Measurements from ENCODE around the gene CD36.
A peak's percentile ranks its signal among the peaks of the same experiment; 100 is the strongest.

Gene CD36

GRCh38 chr7:80613519-80613918 lies 24.9 kb upstream of the CD36 start:
- WGBS: 100% methylated on average over 1 of the region's 1 CpG
- Histone ChIP-seq H3K14ac (ENCODE audit: low read length in 2 of 2) (no peak overlapping the region), H3K4me1 (ENCODE audit: control insufficient read depth, insufficient read depth, low read depth, low read length) (peaks cover 2% of the 10 kb centered on the region), H4K8ac (ENCODE audit: low read length) (no peak overlapping the region), H3K4ac (ENCODE audit: low read depth in 1 of 2, low read length in 2 of 2) (no peak overlapping the region), H2BK5ac (ENCODE audit: low read depth, low read length, poor library complexity, severe bottlenecking) (no peak overlapping the region), H2BK12ac (ENCODE audit: low read length in 2 of 2) (no peak overlapping the region), H2BK120ac (ENCODE audit: low read depth, low read length) (no peak overlapping the region), H2AFZ (ENCODE audit: low read depth, low read length) (no peak overlapping the region), H3K18ac (ENCODE audit: low read depth in 1 of 2, low read length in 2 of 2) (no peak overlapping the region), H3K9me3 (ENCODE audit: control insufficient read depth, low read length) (peaks cover 2% of the 10 kb centered on the region), H3K27ac (ENCODE audit: low read length, poor library complexity, severe bottlenecking) (no peak overlapping the region), H3K27me3 (ENCODE audit: control insufficient read depth in 1 of 2, insufficient read depth in 1 of 2, low read length in 2 of 2) (no peaks in the 10 kb centered on the region), H3K79me1 (replicated peaks; ENCODE audit: low read length, poor library complexity, severe bottlenecking) (no peaks in the 10 kb centered on the region), H2AK5ac (ENCODE audit: low read length, severe bottlenecking) (no peak overlapping the region), H3K23ac (ENCODE audit: low read length in 2 of 2) (no peak overlapping the region), H4K91ac (ENCODE audit: low read length) (no peak overlapping the region), H2BK15ac (ENCODE audit: low read depth, poor library complexity, severe bottlenecking) (no peak overlapping the region), H3K4me2 (ENCODE audit: low read length, poor library complexity, severe bottlenecking) (no peak overlapping the region), H3K4me3 (ENCODE audit: insufficient read depth in 1 of 2, low read depth in 1 of 2, low read length in 2 of 2) (no peak overlapping the region), H3K9ac (ENCODE audit: low read length) (peak overlapping the region; percentile 13), H3K36me3 (ENCODE audit: control insufficient read depth in 1 of 2, insufficient read depth in 2 of 2, low read depth in 1 of 2, low read length in 2 of 2) (no peaks in the 10 kb centered on the region)
- no peak for DNase-seq

DNA sequence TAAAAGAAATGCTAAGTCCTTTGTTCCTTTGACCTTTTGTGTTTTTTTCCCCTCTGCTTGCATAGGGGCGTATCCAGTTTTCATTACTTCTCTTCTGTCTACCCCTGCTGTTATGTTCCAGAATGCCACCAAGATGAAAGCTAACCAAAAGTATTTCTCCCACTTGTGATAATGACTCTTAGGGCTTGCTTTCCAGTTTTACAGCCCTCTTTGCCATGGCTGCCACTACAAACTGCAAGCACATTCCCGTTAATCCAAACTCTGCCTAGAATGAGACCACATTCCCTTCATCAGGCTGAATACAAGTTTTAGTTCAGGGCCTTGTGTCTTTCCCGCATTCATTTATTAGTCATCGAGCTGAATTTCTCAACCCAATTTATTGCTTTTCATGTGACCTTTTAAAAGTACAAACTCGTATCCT lies 23.6 kb upstream of the CD36 start:
- Histone ChIP-seq H3K4me3 (ENCODE audit: insufficient read depth in 1 of 2, low read depth in 1 of 2, low read length in 2 of 2) (no peak overlapping the region), H2BK12ac (ENCODE audit: low read length in 2 of 2) (peak overlapping the region in 1 of 2 experiments; percentile 52), H4K91ac (ENCODE audit: low read length) (no peak overlapping the region), H3K9me3 (ENCODE audit: control insufficient read depth, low read length) (peaks cover 13% of the 10 kb centered on the region), H4K8ac (ENCODE audit: low read length) (no peak overlapping the region), H2BK120ac (ENCODE audit: low read depth, low read length) (no peak overlapping the region), H2AFZ (ENCODE audit: low read depth, low read length) (no peak overlapping the region), H3K4ac (ENCODE audit: low read depth in 1 of 2, low read length in 2 of 2) (no peak overlapping the region), H3K4me2 (ENCODE audit: low read length, poor library complexity, severe bottlenecking) (no peak overlapping the region), H3K36me3 (ENCODE audit: control insufficient read depth in 1 of 2, insufficient read depth in 2 of 2, low read depth in 1 of 2, low read length in 2 of 2) (no peaks in the 10 kb centered on the region), H3K14ac (ENCODE audit: low read length in 2 of 2) (no peak overlapping the region), H3K9ac (ENCODE audit: low read length) (peak overlapping the region; percentile 67), H2BK15ac (ENCODE audit: low read depth, poor library complexity, severe bottlenecking) (no peak overlapping the region), H3K27ac (ENCODE audit: low read length, poor library complexity, severe bottlenecking) (no peak overlapping the region), H2BK5ac (ENCODE audit: low read depth, low read length, poor library complexity, severe bottlenecking) (no peak overlapping the region), H3K27me3 (ENCODE audit: control insufficient read depth in 1 of 2, insufficient read depth in 1 of 2, low read length in 2 of 2) (no peaks in the 10 kb centered on the region), H3K79me1 (replicated peaks; ENCODE audit: low read length, poor library complexity, severe bottlenecking) (no peaks in the 10 kb centered on the region), H3K4me1 (ENCODE audit: control insufficient read depth, insufficient read depth, low read depth, low read length) (peaks cover 2% of the 10 kb centered on the region), H2AK5ac (ENCODE audit: low read length, severe bottlenecking) (no peak overlapping the region), H3K18ac (ENCODE audit: low read depth in 1 of 2, low read length in 2 of 2) (peak overlapping the region in 1 of 2 experiments; percentile 52), H3K23ac (ENCODE audit: low read length in 2 of 2) (no peak overlapping the region)
- peak; percentile 87 for DNase-seq
- WGBS: 26% methylated on average over 5 of the region's 5 CpGs

GRCh38 chr7:80618096-80618495 lies 20.3 kb upstream of the CD36 start:
- WGBS: no CpG with 5 or more reads among the region's 1 CpG
- Histone ChIP-seq H3K4me2 (ENCODE audit: low read length, poor library complexity, severe bottlenecking) (no peak overlapping the region), H2BK120ac (ENCODE audit: low read depth, low read length) (no peak overlapping the region), H2BK5ac (ENCODE audit: low read depth, low read length, poor library complexity, severe bottlenecking) (no peak overlapping the region), H3K18ac (ENCODE audit: low read depth in 1 of 2, low read length in 2 of 2) (no peak overlapping the region), H3K9ac (ENCODE audit: low read length) (no peak overlapping the region), H3K27me3 (ENCODE audit: control insufficient read depth in 1 of 2, insufficient read depth in 1 of 2, low read length in 2 of 2) (no peaks in the 10 kb centered on the region), H3K4ac (ENCODE audit: low read depth in 1 of 2, low read length in 2 of 2) (peak overlapping the region in 1 of 2 experiments; percentile 37), H3K36me3 (ENCODE audit: control insufficient read depth in 1 of 2, insufficient read depth in 2 of 2, low read depth in 1 of 2, low read length in 2 of 2) (no peaks in the 10 kb centered on the region), H2BK15ac (ENCODE audit: low read depth, poor library complexity, severe bottlenecking) (no peak overlapping the region), H3K4me1 (ENCODE audit: control insufficient read depth, insufficient read depth, low read depth, low read length) (no peaks in the 10 kb centered on the region), H3K79me1 (replicated peaks; ENCODE audit: low read length, poor library complexity, severe bottlenecking) (no peaks in the 10 kb centered on the region), H2AFZ (ENCODE audit: low read depth, low read length) (no peak overlapping the region), H3K23ac (ENCODE audit: low read length in 2 of 2) (no peak overlapping the region), H3K14ac (ENCODE audit: low read length in 2 of 2) (no peak overlapping the region), H3K9me3 (ENCODE audit: control insufficient read depth, low read length) (peaks cover 15% of the 10 kb centered on the region), H2AK5ac (ENCODE audit: low read length, severe bottlenecking) (no peak overlapping the region), H4K8ac (ENCODE audit: low read length) (no peak overlapping the region), H3K4me3 (ENCODE audit: insufficient read depth in 1 of 2, low read depth in 1 of 2, low read length in 2 of 2) (no peak overlapping the region), H3K27ac (ENCODE audit: low read length, poor library complexity, severe bottlenecking) (no peak overlapping the region), H4K91ac (ENCODE audit: low read length) (no peak overlapping the region), H2BK12ac (ENCODE audit: low read length in 2 of 2) (no peak overlapping the region)
- DNase-seq: no peak

- no peak overlapping the region for H4K91ac ChIP-seq (ENCODE audit: low read length)
These were observed 18.7 kb upstream of the CD36 start for GRCh38 chr7:80619741-80620140.

More at GRCh38 chr7:80619741-80620140, 18.7 kb upstream of the CD36 start:
- no peaks in the 10 kb centered on the region for H3K27me3 ChIP-seq (ENCODE audit: control insufficient read depth in 1 of 2, insufficient read depth in 1 of 2, low read length in 2 of 2)
- peak overlapping the region in 1 of 2 experiments; percentile 77 for H2BK12ac ChIP-seq (ENCODE audit: low read length in 2 of 2)
- no peak overlapping the region for H3K18ac ChIP-seq (ENCODE audit: low read depth in 1 of 2, low read length in 2 of 2)
- H3K4ac ChIP-seq (ENCODE audit: low read depth in 1 of 2, low read length in 2 of 2): no peak overlapping the region
- H3K79me1 ChIP-seq (replicated peaks; ENCODE audit: low read length, poor library complexity, severe bottlenecking): no peaks in the 10 kb centered on the region
- no peak overlapping the region for H3K14ac ChIP-seq (ENCODE audit: low read length in 2 of 2)
- H2AK5ac ChIP-seq (ENCODE audit: low read length, severe bottlenecking): no peak overlapping the region
- DNase-seq: no peak
- H3K4me3 ChIP-seq (ENCODE audit: insufficient read depth in 1 of 2, low read depth in 1 of 2, low read length in 2 of 2): no peak overlapping the region
- H3K36me3 ChIP-seq (ENCODE audit: control insufficient read depth in 1 of 2, insufficient read depth in 2 of 2, low read depth in 1 of 2, low read length in 2 of 2): no peaks in the 10 kb centered on the region
- H3K9ac ChIP-seq (ENCODE audit: low read length): no peak overlapping the region
- no peak overlapping the region for H4K8ac ChIP-seq (ENCODE audit: low read length)
- no peak overlapping the region for H2AFZ ChIP-seq (ENCODE audit: low read depth, low read length)
- H3K4me1 ChIP-seq (ENCODE audit: control insufficient read depth, insufficient read depth, low read depth, low read length): peaks cover 1% of the 10 kb centered on the region
- H3K4me2 ChIP-seq (ENCODE audit: low read length, poor library complexity, severe bottlenecking): no peak overlapping the region
- no peak overlapping the region for H2BK15ac ChIP-seq (ENCODE audit: low read depth, poor library complexity, severe bottlenecking)
- peaks cover 15% of the 10 kb centered on the region for H3K9me3 ChIP-seq (ENCODE audit: control insufficient read depth, low read length)
- H2BK120ac ChIP-seq (ENCODE audit: low read depth, low read length): no peak overlapping the region
- H3K27ac ChIP-seq (ENCODE audit: low read length, poor library complexity, severe bottlenecking): no peak overlapping the region
- H3K23ac ChIP-seq (ENCODE audit: low read length in 2 of 2): no peak overlapping the region
- no peak overlapping the region for H2BK5ac ChIP-seq (ENCODE audit: low read depth, low read length, poor library complexity, severe bottlenecking)
